Ishikawa (cell line): Measurements from ENCODE around the gene STOM.

Experiments used
- REST ChIP-seq: IDR thresholded peaks from 2 replicates; pipeline ENCODE4 v1.6.1; 2012; ENCODE audit warnings: low read depth, mild to moderate bottlenecking
- ZBTB7A ChIP-seq: IDR thresholded peaks from 2 replicates; pipeline ENCODE4 v1.6.1; 2012; ENCODE audit warnings: low read depth

GRCh38 chr9:121300283-121301119 is 69.5 kb downstream of the STOM start:
- TF ChIP-seq ZBTB7A (no peak), REST (no peak)
